Measurements from ENCODE around the gene NHS. TPM values are rescaled to one million over a fixed set of nuclear protein-coding genes. Genes with fewer than 3 reads are reported as not detected.

Gene NHS
- total and polyA plus RNA-seq, 10 donors: 0.32 to 3.1 (median 2.1) TPM

DNA sequence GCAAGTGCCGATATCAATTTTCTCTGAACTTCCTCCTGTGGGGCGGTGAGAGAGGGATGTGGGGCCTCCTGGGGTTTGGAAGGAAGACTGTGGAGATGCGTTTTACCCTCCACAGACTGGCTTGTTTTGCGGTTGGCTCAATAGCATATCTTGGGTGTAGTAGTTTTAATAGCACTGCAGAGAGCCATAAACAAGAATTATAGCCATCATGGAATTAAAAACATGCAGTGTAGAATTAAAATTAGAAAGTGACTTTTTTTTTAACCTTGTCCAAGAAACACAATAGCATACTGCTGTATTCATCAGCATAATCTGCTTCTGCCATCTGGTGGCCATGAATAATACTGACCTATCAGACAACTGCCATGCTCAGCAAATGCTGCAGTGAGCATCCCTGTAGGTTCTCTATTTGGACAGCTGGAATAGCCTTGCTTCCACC is 315.0 kb downstream of the NHS start:
- H3K36me3 ChIP-seq: no peaks in the 10 kb centered on the region
- DNase-seq: no peak
- H3K27me3 ChIP-seq (replicated peaks in 1 of 7): peaks cover 0 to 8% (median 0%) of the 10 kb centered on the region in 7 donors
- H3K4me1 ChIP-seq: no peaks in the 10 kb centered on the region
- WGBS, 5 donors: 11 to 35% (median 26%) methylated on average over 4 of the region's 4 CpGs
- no peak overlapping the region for H3K4me3 ChIP-seq
- no peak for TF ChIP-seq POLR2A (IDR thresholded peaks at IDR 0.05)
- TF ChIP-seq POLR2AphosphoS5 (IDR thresholded peaks at IDR 0.05): no peak
- TF ChIP-seq, protein P1, sequence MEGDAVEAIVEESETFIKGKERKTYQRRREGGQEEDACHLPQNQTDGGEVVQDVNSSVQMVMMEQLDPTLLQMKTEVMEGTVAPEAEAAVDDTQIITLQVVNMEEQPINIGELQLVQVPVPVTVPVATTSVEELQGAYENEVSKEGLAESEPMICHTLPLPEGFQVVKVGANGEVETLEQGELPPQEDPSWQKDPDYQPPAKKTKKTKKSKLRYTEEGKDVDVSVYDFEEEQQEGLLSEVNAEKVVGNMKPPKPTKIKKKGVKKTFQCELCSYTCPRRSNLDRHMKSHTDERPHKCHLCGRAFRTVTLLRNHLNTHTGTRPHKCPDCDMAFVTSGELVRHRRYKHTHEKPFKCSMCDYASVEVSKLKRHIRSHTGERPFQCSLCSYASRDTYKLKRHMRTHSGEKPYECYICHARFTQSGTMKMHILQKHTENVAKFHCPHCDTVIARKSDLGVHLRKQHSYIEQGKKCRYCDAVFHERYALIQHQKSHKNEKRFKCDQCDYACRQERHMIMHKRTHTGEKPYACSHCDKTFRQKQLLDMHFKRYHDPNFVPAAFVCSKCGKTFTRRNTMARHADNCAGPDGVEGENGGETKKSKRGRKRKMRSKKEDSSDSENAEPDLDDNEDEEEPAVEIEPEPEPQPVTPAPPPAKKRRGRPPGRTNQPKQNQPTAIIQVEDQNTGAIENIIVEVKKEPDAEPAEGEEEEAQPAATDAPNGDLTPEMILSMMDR (IDR thresholded peaks at IDR 0.05 in 8 of 11, conservative IDR thresholded peaks at IDR 0.05 in 3 of 11): peak; percentile 12 to 60 (median 55)
- H3K9me3 ChIP-seq: no peaks in the 10 kb centered on the region
- H3K27ac ChIP-seq: no peak overlapping the region
- intact Hi-C loops (cut with DNase I; ENCODE audit: low total_unique reads): loop anchor here (5.0 kb wide), 1 partner anchor 448 kb away; no protein-coding TSS in a partner anchor

DNA sequence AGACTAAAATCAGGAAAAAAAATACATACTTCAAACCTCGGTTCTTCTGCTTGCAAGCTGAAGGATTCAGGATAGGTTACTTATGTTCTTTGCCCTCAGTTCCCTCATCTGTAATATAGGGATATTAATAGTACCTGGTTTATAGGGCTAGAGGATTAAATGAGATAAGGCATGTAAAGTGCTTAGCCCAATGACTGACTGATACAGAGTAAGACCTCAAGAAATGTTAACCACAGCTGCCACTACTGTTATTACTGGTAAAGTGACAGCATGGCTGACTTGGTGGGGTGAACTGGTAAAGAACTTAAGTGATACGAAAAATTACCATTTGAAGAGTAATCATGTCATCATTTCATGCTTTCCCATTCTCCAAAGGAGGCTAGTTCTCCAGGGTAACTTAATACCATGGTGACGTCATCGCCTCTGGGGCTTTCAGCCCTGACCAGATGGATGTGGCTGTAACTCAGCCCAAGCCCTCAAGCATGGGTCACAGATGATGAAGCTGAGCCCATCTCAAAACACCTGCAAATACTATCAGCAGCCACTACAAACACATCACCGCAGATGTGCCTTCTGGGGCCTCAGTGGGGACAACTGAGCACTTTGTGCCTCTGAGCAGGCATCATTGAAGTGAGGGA is 317.8 kb downstream of the NHS start:
- peaks cover 0 to 8% (median 0%) of the 10 kb centered on the region in 7 donors for H3K27me3 ChIP-seq (replicated peaks in 1 of 7)
- intact Hi-C loops (cut with DNase I; ENCODE audit: low total_unique reads): loop anchor here (5.0 kb wide), 1 partner anchor 451 kb away; no protein-coding TSS in a partner anchor
- H3K4me3 ChIP-seq: no peak overlapping the region
- H3K36me3 ChIP-seq: no peaks in the 10 kb centered on the region
- H3K27ac ChIP-seq: no peak overlapping the region
- TF ChIP-seq POLR2AphosphoS5 (IDR thresholded peaks at IDR 0.05): no peak
- TF ChIP-seq, protein P1 (IDR thresholded peaks at IDR 0.05 in 8 of 11, conservative IDR thresholded peaks at IDR 0.05 in 3 of 11): no peak
- TF ChIP-seq POLR2A (IDR thresholded peaks at IDR 0.05): no peak
- DNase-seq: no peak
- WGBS, 5 donors: 59 to 89% (median 83%) methylated on average over 4 to 5 of the region's 5 CpGs
- H3K4me1 ChIP-seq: no peaks in the 10 kb centered on the region
- H3K9me3 ChIP-seq: no peaks in the 10 kb centered on the region

DNA sequence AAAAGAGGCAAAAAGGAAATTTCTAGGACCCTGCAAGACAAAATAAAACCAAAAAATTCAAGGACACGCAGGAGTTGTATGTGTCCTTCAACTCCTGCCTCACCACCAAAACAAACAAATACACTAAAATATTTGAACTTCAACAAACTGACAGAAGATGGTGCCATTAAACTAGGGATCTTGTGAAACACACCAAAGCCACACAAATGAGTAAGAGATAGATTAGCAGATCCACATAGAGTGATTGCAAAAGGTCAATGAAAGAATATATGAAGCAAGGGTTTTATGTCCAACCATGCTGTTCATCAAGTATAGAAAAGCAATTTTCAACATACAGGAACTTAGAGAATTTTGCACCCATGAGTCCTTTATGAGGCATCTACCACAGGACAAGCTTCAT is 322.2 kb downstream of the NHS start:
- Histone ChIP-seq H3K4me3 (no peak overlapping the region), H3K27ac (no peak overlapping the region), H3K27me3 (replicated peaks in 1 of 7) (peaks cover 0 to 8% (median 0%) of the 10 kb centered on the region in 7 donors), H3K9me3 (no peaks in the 10 kb centered on the region), H3K4me1 (no peaks in the 10 kb centered on the region), H3K36me3 (no peaks in the 10 kb centered on the region)
- no peak for DNase-seq
- TF ChIP-seq, protein P1 (IDR thresholded peaks at IDR 0.05 in 8 of 11, conservative IDR thresholded peaks at IDR 0.05 in 3 of 11): no peak
- no peak for TF ChIP-seq POLR2A (IDR thresholded peaks at IDR 0.05)
- TF ChIP-seq POLR2AphosphoS5 (IDR thresholded peaks at IDR 0.05): no peak
- intact Hi-C loops (cut with DNase I; ENCODE audit: low total_unique reads): no loop called here
- WGBS, 5 donors: 62 to 78% (median 72%) methylated on average over 1 of the region's 1 CpG

DNA sequence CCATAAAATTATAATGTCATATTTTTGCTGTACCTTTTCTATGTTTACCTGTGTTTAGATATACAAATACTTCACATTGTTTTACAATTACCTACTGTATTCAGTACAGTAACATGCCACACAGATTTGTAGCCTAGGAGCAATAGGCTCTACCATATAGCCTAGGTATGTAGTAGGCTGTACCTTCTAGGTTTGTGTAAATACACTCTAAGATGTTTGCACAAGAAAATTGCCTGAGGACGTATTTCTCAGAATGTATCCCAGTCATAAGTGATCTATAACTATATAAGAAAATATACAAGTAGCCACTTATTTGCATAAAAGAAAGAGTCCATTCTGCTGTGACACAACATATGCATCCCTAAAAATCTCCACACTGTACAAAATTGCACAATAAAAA is 326.0 kb downstream of the NHS start:
- TF ChIP-seq, protein P1 (IDR thresholded peaks at IDR 0.05 in 8 of 11, conservative IDR thresholded peaks at IDR 0.05 in 3 of 11): no peak
- TF ChIP-seq POLR2A (IDR thresholded peaks at IDR 0.05) (no peak), POLR2AphosphoS5 (IDR thresholded peaks at IDR 0.05) (no peak)
- DNase-seq: no peak
- H3K4me1 ChIP-seq: no peaks in the 10 kb centered on the region
- H3K4me3 ChIP-seq: no peak overlapping the region
- H3K36me3 ChIP-seq: no peaks in the 10 kb centered on the region
- no peaks in the 10 kb centered on the region for H3K9me3 ChIP-seq
- intact Hi-C loops (cut with DNase I; ENCODE audit: low total_unique reads): no loop called here
- WGBS, 5 donors: 69 to 94% (median 80%) methylated on average over 1 of the region's 1 CpG
- H3K27me3 ChIP-seq (replicated peaks in 1 of 7): no peaks in the 10 kb centered on the region
- no peak overlapping the region for H3K27ac ChIP-seq
